Astrocyte (in vitro differentiated cells and primary cell): ENCODE data around the gene ZNF516. TPM values are rescaled to one million over a fixed set of nuclear protein-coding genes. Genes with fewer than 3 reads are reported as not detected.
A peak's percentile ranks its signal among the peaks of the same experiment; 100 is the strongest.

Experiments
- DNase-seq: peaks from one replicate; pipeline ENCODE4 v3.0.0-alpha.2; 2010; ENCODE audit warnings: low read depth
- FAIRE-seq: peaks from 2 replicates; lab custom pipeline; 2011; peaks lifted over from hg19 to GRCh38; lab: Jason Lieb, UNC
- H2AFZ ChIP-seq: 2 replicates; pipeline ENCODE4 v1.6.0; 2012; ENCODE audit warnings: low read depth, low read length, inconsistent platforms
- H3K27ac ChIP-seq: 2 replicates; pipeline ENCODE4 v1.5.1; 2011; ENCODE audit warnings: low read depth, low read length, inconsistent platforms
- H3K27me3 ChIP-seq: 2 replicates; pipeline ENCODE4 v1.6.0; 2011; ENCODE audit warnings: low read length, inconsistent platforms; ENCODE audit not compliant: insufficient read depth
- H3K36me3 ChIP-seq: 2 replicates; pipeline ENCODE4 v1.5.1; 2011; ENCODE audit warnings: low read length, inconsistent platforms; ENCODE audit not compliant: insufficient read depth
- H3K4me1 ChIP-seq: 2 replicates; pipeline ENCODE4 v1.5.1; 2011; ENCODE audit warnings: low read length, inconsistent platforms; ENCODE audit not compliant: insufficient read depth
- H3K4me2 ChIP-seq: 2 replicates; pipeline ENCODE4 v1.6.0; 2012; ENCODE audit warnings: low read length, inconsistent platforms
- H3K4me3 ChIP-seq: 2 replicates; pipeline ENCODE4 v1.5.1; 2011; ENCODE audit warnings: low read depth, mild to moderate bottlenecking, low read length, inconsistent platforms; ENCODE audit not compliant: insufficient read depth
- H3K79me2 ChIP-seq: 2 replicates; pipeline ENCODE4 v1.6.0; 2012; ENCODE audit warnings: mild to moderate bottlenecking, low read length, inconsistent platforms; ENCODE audit not compliant: insufficient read depth
- H3K9ac ChIP-seq: 2 replicates; pipeline ENCODE4 v1.6.0; 2012; ENCODE audit warnings: mild to moderate bottlenecking, low read length, inconsistent platforms
- H3K9me3 ChIP-seq: 2 replicates; pipeline ENCODE4 v1.5.1; 2012; ENCODE audit warnings: low read depth, mild to moderate bottlenecking, low read length, inconsistent platforms; ENCODE audit not compliant: insufficient read depth
- H4K20me1 ChIP-seq: 2 replicates; pipeline ENCODE4 v1.6.0; 2012; ENCODE audit warnings: low read length, inconsistent platforms; ENCODE audit not compliant: insufficient read depth
- H3K27ac Mint-ChIP-seq: one replicate; pipeline ENCODE4 v1.8.0; 2021; ENCODE audit warnings: mild to moderate bottlenecking, mixed read lengths; ENCODE audit not compliant: unreplicated experiment
- H3K27me3 Mint-ChIP-seq: one replicate; pipeline ENCODE4 v1.8.0; 2021; ENCODE audit warnings: low read depth, mixed read lengths; ENCODE audit not compliant: unreplicated experiment
- H3K36me3 Mint-ChIP-seq: one replicate; pipeline ENCODE4 v1.8.0; 2021; ENCODE audit warnings: low read depth, mixed read lengths; ENCODE audit not compliant: unreplicated experiment
- H3K4me1 Mint-ChIP-seq: one replicate; pipeline ENCODE4 v1.8.0; 2021; ENCODE audit warnings: low read depth, mixed read lengths; ENCODE audit not compliant: unreplicated experiment
- H3K4me3 Mint-ChIP-seq: one replicate; pipeline ENCODE4 v1.8.0; 2021; ENCODE audit warnings: mild to moderate bottlenecking, moderate library complexity, mixed read lengths; ENCODE audit not compliant: unreplicated experiment
- H3K9me3 Mint-ChIP-seq: one replicate; pipeline ENCODE4 v1.8.0; 2021; ENCODE audit warnings: mild to moderate bottlenecking, mixed read lengths; ENCODE audit not compliant: unreplicated experiment
- EZH2 ChIP-seq: IDR thresholded peaks from 2 replicates; pipeline ENCODE4 v1.6.1; 2012; ENCODE audit warnings: mild to moderate bottlenecking, low read length, inconsistent platforms; ENCODE audit not compliant: insufficient read depth
- total RNA-seq: library from RNA; stranded (reverse); gene quantifications from 2 replicates; pipeline ENCODE4 v1.2.1, GENCODE V29; 2021
- TF ChIP-seq, protein P1 (sequence below): IDR thresholded peaks from 2 replicates; pipeline ENCODE4 v1.5.1; 2011; ENCODE audit warnings: low read depth, mild to moderate bottlenecking, inconsistent platforms, low read length, moderate library complexity; ENCODE audit not compliant: insufficient read depth

The ZNF516 gene
- total RNA-seq, 1 donor from 2014 or later = 59.8 TPM

GRCh38 chr18:76412818-76413565, 82.0 kb downstream of the ZNF516 start:
- Histone ChIP-seq H2AFZ (no peak overlapping the region), H4K20me1 (peaks cover 77% of the 10 kb centered on the region)
- peaks cover 27% of the 10 kb centered on the region for H3K4me1 Mint-ChIP-seq

GRCh38 chr18:76412010-76412817, 82.8 kb downstream of the ZNF516 start:
- Mint-ChIP-seq H3K27ac (peak overlapping the region; percentile 26), H3K9me3 (no peaks in the 10 kb centered on the region), H3K4me1 (peaks cover 27% of the 10 kb centered on the region), H3K27me3 (no peaks in the 10 kb centered on the region), H3K4me3 (no peak overlapping the region), H3K36me3 (peaks cover 6% of the 10 kb centered on the region)
- DNase-seq = peak; percentile 71
- Histone ChIP-seq H3K4me2 (peak overlapping the region; percentile 64), H3K9me3 (no peaks in the 10 kb centered on the region), H3K4me1 (peaks cover 16% of the 10 kb centered on the region), H3K27me3 (no peaks in the 10 kb centered on the region), H3K27ac (no peak overlapping the region), H4K20me1 (peaks cover 80% of the 10 kb centered on the region), H3K4me3 (no peak overlapping the region), H2AFZ (no peak overlapping the region), H3K9ac (peak overlapping the region; percentile 5), H3K36me3 (no peaks in the 10 kb centered on the region), H3K79me2 (peaks cover 75% of the 10 kb centered on the region)
- no peak for TF ChIP-seq EZH2
- TF ChIP-seq, protein P1, sequence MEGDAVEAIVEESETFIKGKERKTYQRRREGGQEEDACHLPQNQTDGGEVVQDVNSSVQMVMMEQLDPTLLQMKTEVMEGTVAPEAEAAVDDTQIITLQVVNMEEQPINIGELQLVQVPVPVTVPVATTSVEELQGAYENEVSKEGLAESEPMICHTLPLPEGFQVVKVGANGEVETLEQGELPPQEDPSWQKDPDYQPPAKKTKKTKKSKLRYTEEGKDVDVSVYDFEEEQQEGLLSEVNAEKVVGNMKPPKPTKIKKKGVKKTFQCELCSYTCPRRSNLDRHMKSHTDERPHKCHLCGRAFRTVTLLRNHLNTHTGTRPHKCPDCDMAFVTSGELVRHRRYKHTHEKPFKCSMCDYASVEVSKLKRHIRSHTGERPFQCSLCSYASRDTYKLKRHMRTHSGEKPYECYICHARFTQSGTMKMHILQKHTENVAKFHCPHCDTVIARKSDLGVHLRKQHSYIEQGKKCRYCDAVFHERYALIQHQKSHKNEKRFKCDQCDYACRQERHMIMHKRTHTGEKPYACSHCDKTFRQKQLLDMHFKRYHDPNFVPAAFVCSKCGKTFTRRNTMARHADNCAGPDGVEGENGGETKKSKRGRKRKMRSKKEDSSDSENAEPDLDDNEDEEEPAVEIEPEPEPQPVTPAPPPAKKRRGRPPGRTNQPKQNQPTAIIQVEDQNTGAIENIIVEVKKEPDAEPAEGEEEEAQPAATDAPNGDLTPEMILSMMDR = no peak
- peak; percentile 26 for FAIRE-seq

More at GRCh38 chr18:76412818-76413565, 82.0 kb downstream of the ZNF516 start:
- no peaks in the 10 kb centered on the region for H3K36me3 ChIP-seq
- TF ChIP-seq EZH2 = no peak
- TF ChIP-seq, protein P1 = no peak
- H3K27ac Mint-ChIP-seq = peak overlapping the region; percentile 36
- H3K27me3 Mint-ChIP-seq = no peaks in the 10 kb centered on the region
- H3K4me3 ChIP-seq = no peak overlapping the region
- H3K27ac ChIP-seq = peak overlapping the region; percentile 8
- peaks cover 72% of the 10 kb centered on the region for H3K79me2 ChIP-seq
- H3K27me3 ChIP-seq = no peaks in the 10 kb centered on the region
- no peak overlapping the region for H3K4me3 Mint-ChIP-seq
- peak overlapping the region; percentile 64 for H3K4me2 ChIP-seq
- no peak overlapping the region for H3K9ac ChIP-seq
- no peaks in the 10 kb centered on the region for H3K9me3 Mint-ChIP-seq
- peaks cover 6% of the 10 kb centered on the region for H3K36me3 Mint-ChIP-seq
- no peak for FAIRE-seq
- peak; percentile 71 for DNase-seq
- no peaks in the 10 kb centered on the region for H3K9me3 ChIP-seq
- H3K4me1 ChIP-seq = peaks cover 16% of the 10 kb centered on the region
